ENCODE data around the gene MYO5B. TPM values are rescaled to one million over a fixed set of nuclear protein-coding genes. Genes with fewer than 3 reads are reported as not detected.

Gene MYO5B
- total RNA-seq, 1 donor from 2014 or later = 14.7 TPM

GRCh38 chr18:49931179-49931578 is 263.8 kb downstream of the MYO5B start:
- no peak for DNase-seq (ENCODE audit: low read depth)

DNA sequence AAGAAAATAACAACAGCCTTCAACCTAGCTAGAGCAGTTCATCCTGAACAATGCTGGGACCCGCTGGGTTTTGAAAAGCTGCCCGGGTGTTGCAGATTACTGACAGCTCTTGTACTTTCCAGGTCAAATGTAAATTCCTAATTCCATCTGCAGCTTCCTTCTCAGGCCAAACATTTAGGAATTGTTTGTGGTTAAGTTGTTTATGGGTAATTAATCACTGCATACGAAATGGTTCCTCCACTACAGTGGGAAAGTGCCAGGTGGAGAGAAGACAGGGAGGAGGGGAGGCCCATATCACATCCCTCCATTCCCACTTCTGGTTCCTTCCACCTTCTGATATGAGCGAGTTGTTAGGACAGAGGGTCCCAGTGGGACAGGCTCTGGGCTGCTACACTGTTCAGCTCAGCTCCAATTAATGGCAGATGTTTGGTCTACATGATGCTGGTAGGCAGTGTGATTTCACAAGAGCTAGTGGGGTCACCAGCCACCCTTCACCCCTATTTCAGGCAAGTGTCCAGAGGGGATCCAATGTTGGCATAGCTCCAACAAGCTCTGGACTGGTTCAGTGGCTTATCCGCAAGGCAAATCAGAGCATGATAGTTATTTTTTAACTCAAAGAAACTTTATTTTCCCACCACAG is 268.7 kb downstream of the MYO5B start:
- no peak for DNase-seq (ENCODE audit: low read depth)

DNA sequence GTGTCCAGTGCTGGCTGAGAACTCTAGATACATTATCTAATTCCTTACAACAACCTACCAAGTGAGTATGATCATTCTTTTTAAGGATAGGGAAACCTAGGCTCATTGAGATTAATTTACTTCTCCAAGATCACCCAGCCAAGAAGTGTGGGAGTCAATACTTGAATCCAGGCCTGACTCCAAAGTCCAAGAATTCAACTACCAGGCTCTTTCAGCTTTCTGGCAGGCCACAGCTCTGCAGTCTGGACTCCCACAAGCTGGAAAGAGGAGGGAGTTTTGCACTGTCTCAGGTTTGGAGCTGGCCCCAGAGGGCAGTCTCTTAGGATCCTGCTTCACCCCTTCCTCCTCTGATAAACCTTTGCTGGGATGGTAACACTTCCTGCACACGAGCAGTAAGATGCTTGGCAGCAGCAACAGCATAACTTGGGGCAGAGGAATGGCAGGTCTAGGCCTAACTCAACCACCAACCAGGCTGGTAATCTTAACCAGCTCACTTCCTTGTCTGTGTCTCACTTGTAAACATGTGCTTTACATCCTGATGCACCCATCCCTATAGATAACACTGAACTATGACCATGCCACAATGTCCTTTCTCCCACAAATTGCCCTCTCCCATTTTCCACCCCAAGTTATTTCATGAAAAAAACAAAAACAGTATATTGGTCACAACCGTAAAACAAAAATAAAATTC is 270.5 kb downstream of the MYO5B start:
- DNase-seq (ENCODE audit: low read depth) = no peak

DNA sequence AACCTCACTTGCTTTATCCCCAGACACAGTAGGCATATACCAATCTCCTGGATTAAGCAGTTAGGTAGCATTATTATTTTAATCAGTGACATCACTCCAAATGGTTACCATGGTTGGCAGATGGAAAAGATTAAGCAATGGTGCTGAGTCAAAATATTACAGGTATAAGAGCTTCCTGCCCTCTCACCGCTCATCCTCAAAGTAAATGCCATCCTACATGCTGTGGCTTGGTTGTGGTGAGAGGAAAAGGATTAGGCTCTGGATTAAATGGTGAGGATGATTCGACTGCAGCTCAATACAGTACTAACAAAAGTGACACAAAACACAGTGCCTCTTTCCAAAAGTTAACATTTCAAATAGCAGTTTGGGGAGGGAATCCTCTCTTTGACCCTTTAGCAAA is 272.7 kb downstream of the MYO5B start:
- no peak for DNase-seq (ENCODE audit: low read depth)

GRCh38 chr18:49921318-49921985 is 273.5 kb downstream of the MYO5B start:
- no peak for DNase-seq (ENCODE audit: low read depth)

- no peak for DNase-seq (ENCODE audit: low read depth)
Observed at GRCh38 chr18:49920731-49921130, 274.2 kb downstream of the MYO5B start.

GRCh38 chr18:49917742-49918141 is 277.2 kb downstream of the MYO5B start:
- no peak for DNase-seq (ENCODE audit: low read depth)

GRCh38 chr18:49915352-49915751 is 279.6 kb downstream of the MYO5B start:
- DNase-seq (ENCODE audit: low read depth) = no peak

- no peak for DNase-seq (ENCODE audit: low read depth)
Observed at GRCh38 chr18:49913221-49913620, 281.7 kb downstream of the MYO5B start.

DNA sequence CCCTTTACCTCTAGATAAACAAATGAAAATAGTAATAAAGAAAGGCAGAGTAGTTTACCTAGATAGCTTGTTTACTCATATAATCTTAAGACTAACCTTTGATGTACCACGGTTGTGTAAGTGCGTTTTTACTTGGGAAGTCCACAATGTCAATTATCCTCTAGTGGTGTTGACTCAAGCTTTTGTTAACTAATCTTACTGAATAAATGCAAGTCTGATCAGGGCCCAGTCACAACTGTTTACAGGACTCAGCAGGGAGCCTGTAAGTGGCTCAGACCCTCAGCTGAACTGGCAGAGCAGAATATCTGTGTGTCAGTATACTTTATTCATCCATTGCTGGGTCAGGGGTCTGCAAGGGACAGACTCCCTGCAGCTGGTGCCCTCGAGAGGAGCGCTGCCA is 283.5 kb downstream of the MYO5B start:
- DNase-seq (ENCODE audit: low read depth) = no peak

GRCh38 chr18:49910986-49911385 is 284.0 kb downstream of the MYO5B start:
- no peak for DNase-seq (ENCODE audit: low read depth)

- DNase-seq (ENCODE audit: low read depth) = no peak
Observed at GRCh38 chr18:49910019-49910418, 284.9 kb downstream of the MYO5B start.

GRCh38 chr18:49907346-49907929 is 287.5 kb downstream of the MYO5B start:
- DNase-seq (ENCODE audit: low read depth) = no peak

GRCh38 chr18:49905771-49906170 is 289.2 kb downstream of the MYO5B start:
- no peak for DNase-seq (ENCODE audit: low read depth)

DNA sequence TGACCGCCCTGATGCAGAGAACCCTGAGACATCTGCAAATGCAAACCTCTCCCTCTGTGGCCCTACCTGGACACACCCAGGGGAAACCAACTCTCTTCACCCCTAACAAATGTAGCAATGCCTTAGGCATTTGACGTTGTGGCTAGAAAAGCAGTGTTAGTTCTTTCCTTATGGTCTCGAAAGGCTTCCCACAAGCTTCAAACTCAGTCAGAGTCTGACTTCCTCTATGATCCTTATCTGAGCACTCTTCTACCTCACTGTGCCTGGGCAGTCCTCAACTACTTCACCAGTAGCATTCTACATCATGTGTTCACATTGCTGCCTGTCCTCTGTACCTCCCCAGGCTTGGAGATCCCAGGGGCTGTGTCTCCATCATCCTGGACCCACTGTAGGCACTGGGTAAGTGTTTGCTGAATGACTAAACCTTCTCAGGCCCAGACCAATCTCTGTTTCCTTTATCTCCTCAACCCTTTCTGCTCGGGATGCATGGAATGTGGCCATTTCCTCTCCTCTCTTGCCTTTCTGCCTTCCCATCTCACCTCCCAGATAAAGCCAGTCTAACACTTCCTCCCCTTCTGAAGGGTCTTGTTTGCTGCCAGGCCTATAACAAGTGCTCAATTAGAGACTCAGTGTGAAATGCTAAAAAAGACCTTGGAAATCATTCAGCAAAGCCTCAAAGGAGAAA is 289.9 kb downstream of the MYO5B start:
- DNase-seq (ENCODE audit: low read depth) = no peak

- no peak for DNase-seq (ENCODE audit: low read depth)
Observed at GRCh38 chr18:49901862-49902340, 293.0 kb downstream of the MYO5B start.

GRCh38 chr18:49899657-49900330 is 295.2 kb downstream of the MYO5B start:
- DNase-seq (ENCODE audit: low read depth) = no peak

DNA sequence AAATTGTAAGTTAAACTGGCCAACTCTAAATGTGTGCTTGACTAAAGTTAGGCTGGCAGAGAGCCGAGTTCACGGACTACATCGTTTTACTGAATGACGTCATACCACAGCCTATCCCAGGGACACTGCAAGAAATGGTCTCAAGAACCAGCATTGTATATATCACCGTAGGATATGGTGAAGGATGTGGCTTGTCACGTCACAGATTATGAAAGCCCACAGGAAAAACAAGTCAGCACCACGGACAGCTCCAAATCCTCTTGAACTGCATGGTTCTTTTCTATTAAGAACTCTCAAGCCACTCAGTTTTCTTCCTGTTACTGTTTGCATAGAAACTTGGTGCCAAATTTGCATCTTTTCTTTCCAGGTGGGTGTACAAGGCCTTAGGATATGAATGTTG is 296.5 kb downstream of the MYO5B start:
- DNase-seq (ENCODE audit: low read depth) = peak; percentile 86

- DNase-seq (ENCODE audit: low read depth) = no peak
Observed at GRCh38 chr18:49894517-49895226, 300.3 kb downstream of the MYO5B start.

GRCh38 chr18:49893036-49893435 is 301.9 kb downstream of the MYO5B start:
- no peak for DNase-seq (ENCODE audit: low read depth)
